Mucosa of rectum (tissue), 2 donors: Measurements from ENCODE around the gene PLPP3.

ENCODE experiments used
- H3K27ac ChIP-seq, 2 donors: one replicate each; pipeline ENCODE4 v1.7.0; 2013; ENCODE audit warnings: inconsistent platforms in 2 of 2, low read depth in 2 of 2, low read length in 2 of 2
- H3K27me3 ChIP-seq, 2 donors: one replicate each; pipeline ENCODE4 v1.7.0; 2013; ENCODE audit warnings: low read length in 2 of 2; ENCODE audit not compliant: control insufficient read depth in 2 of 2, insufficient read depth in 2 of 2
- H3K36me3 ChIP-seq, 2 donors: one replicate each; pipeline ENCODE4 v1.7.0; 2013; ENCODE audit warnings: low read length in 2 of 2; ENCODE audit not compliant: control insufficient read depth in 2 of 2, insufficient read depth in 2 of 2
- H3K4me1 ChIP-seq, 2 donors: one replicate each; pipeline ENCODE4 v1.7.0; 2013; ENCODE audit warnings: low read length in 2 of 2, mild to moderate bottlenecking in 1 of 2; ENCODE audit not compliant: control insufficient read depth in 2 of 2, insufficient read depth in 2 of 2
- H3K4me3 ChIP-seq, 2 donors: one replicate each; pipeline ENCODE4 v1.7.0; 2013; ENCODE audit warnings: low read length in 2 of 2
- H3K9ac ChIP-seq, 2 donors: one replicate each; pipeline ENCODE4 v1.7.0; 2013; ENCODE audit warnings: low read length in 2 of 2, low read depth in 1 of 2, mild to moderate bottlenecking in 1 of 2
- H3K9me3 ChIP-seq, 2 donors: one replicate each; pipeline ENCODE4 v1.7.0; 2013; ENCODE audit warnings: low read length in 2 of 2; ENCODE audit not compliant: control insufficient read depth in 2 of 2
- donor health status: healthy.
- donor health status: Normal muscosa, but diverticular disease.

Gene PLPP3

GRCh38 chr1:56444960-56445646 lies 134.3 kb downstream of the PLPP3 start:
- Histone ChIP-seq H3K27ac (no peak overlapping the region), H3K36me3 (no peaks in the 10 kb centered on the region), H3K4me3 (no peak overlapping the region), H3K9ac (no peak overlapping the region), H3K9me3 (no peaks in the 10 kb centered on the region), H3K27me3 (no peaks in the 10 kb centered on the region), H3K4me1 (no peaks in the 10 kb centered on the region)
